KMS-11 (cell line): ENCODE measurements around the gene TBC1D2B.

Experiments used
- H2AFZ ChIP-seq: fragments of 200-600 bp; sonication (generic); 2 replicates; pipeline ENCODE4 v1.6.1; 2016; ENCODE audit warnings: antibody characterized with exemption, mixed run types, low read depth
- H3K27ac ChIP-seq: fragments of 200-600 bp; sonication (generic); 2 replicates; pipeline ENCODE4 v1.6.1; 2016; ENCODE audit warnings: mild to moderate bottlenecking, mixed run types
- H3K27me3 ChIP-seq: fragments of 200-600 bp; sonication (generic); 2 replicates; pipeline ENCODE4 v1.6.1; 2017; ENCODE audit warnings: mild to moderate bottlenecking, low read depth, mixed run types, moderate library complexity; ENCODE audit not compliant: insufficient read depth
- H3K36me3 ChIP-seq: fragments of 200-600 bp; sonication (generic); 2 replicates; pipeline ENCODE4 v1.6.1; 2017; ENCODE audit warnings: mild to moderate bottlenecking, mixed run types; ENCODE audit not compliant: insufficient read depth
- H3K4me1 ChIP-seq: fragments of 200-600 bp; sonication (generic); 2 replicates; pipeline ENCODE4 v1.6.1; 2016; ENCODE audit warnings: mild to moderate bottlenecking, low read depth, mixed run types; ENCODE audit not compliant: poor library complexity, severe bottlenecking
- H3K4me2 ChIP-seq: fragments of 200-600 bp; sonication (generic); 2 replicates; pipeline ENCODE4 v1.7.0; 2016; ENCODE audit warnings: mild to moderate bottlenecking, mixed run types
- H3K4me3 ChIP-seq: fragments of 200-600 bp; sonication (generic); IDR thresholded peaks from 2 replicates; pipeline ENCODE4 v1.6.1; 2017; ENCODE audit warnings: low read depth, low read length, mixed read lengths; ENCODE audit not compliant: insufficient read depth
- H3K79me2 ChIP-seq: fragments of 200-600 bp; sonication (generic); 2 replicates; pipeline ENCODE4 v1.6.1; 2016; ENCODE audit warnings: low read depth, mixed run types; ENCODE audit not compliant: insufficient read depth
- H3K9ac ChIP-seq: fragments of 200-600 bp; sonication (generic); 2 replicates; pipeline ENCODE4 v1.6.1; 2016; ENCODE audit warnings: mild to moderate bottlenecking, mixed run types
- H4K20me1 ChIP-seq: fragments of 200-600 bp; sonication (generic); 2 replicates; pipeline ENCODE4 v1.6.1; 2016; ENCODE audit warnings: mild to moderate bottlenecking, mixed run types; ENCODE audit not compliant: insufficient read depth
- CTCF ChIP-seq: fragments of 200-600 bp; sonication (generic); conservative IDR thresholded peaks from 2 replicates; pipeline ENCODE4 v1.6.1; 2017; ENCODE audit warnings: low read depth, mild to moderate bottlenecking, antibody characterized with exemption, low read length, moderate library complexity, mixed read lengths

TBC1D2B gene

GRCh38 chr15:78054518-78054917 is 23.0 kb downstream of the TBC1D2B start:
- Histone ChIP-seq H4K20me1 (no peaks in the 10 kb centered on the region), H3K36me3 (no peaks in the 10 kb centered on the region), H3K27ac (no peak overlapping the region), H3K4me1 (peaks cover 70% of the 10 kb centered on the region), H3K4me3 (no peak overlapping the region), H3K4me2 (no peak overlapping the region), H3K27me3 (no peaks in the 10 kb centered on the region), H2AFZ (no peak overlapping the region), H3K9ac (no peak overlapping the region), H3K79me2 (peaks cover 39% of the 10 kb centered on the region; the same call in 1 of the 2 replicates)
- no peak for TF ChIP-seq CTCF

GRCh38 chr15:78052545-78052944 is 25.0 kb downstream of the TBC1D2B start:
- H2AFZ ChIP-seq = no peak overlapping the region
- H3K27me3 ChIP-seq = no peaks in the 10 kb centered on the region
- no peaks in the 10 kb centered on the region for H4K20me1 ChIP-seq
- H3K4me1 ChIP-seq = peaks cover 80% of the 10 kb centered on the region
- H3K36me3 ChIP-seq = no peaks in the 10 kb centered on the region
- peaks cover 21% of the 10 kb centered on the region; the same call in 1 of the 2 replicates for H3K79me2 ChIP-seq
- no peak overlapping the region for H3K4me3 ChIP-seq
- TF ChIP-seq CTCF = no peak
- no peak overlapping the region for H3K4me2 ChIP-seq
- H3K9ac ChIP-seq = no peak overlapping the region
- no peak overlapping the region for H3K27ac ChIP-seq

- TF ChIP-seq CTCF = no peak
- H3K4me3 ChIP-seq = no peak overlapping the region
- no peak overlapping the region for H3K27ac ChIP-seq
- no peaks in the 10 kb centered on the region for H3K36me3 ChIP-seq
- no peak overlapping the region for H3K4me2 ChIP-seq
- H3K9ac ChIP-seq = no peak overlapping the region
- no peak overlapping the region for H2AFZ ChIP-seq
- peaks cover 80% of the 10 kb centered on the region for H3K4me1 ChIP-seq
- H3K79me2 ChIP-seq = peaks cover 16% of the 10 kb centered on the region; the same call in 1 of the 2 replicates
- no peaks in the 10 kb centered on the region for H4K20me1 ChIP-seq
- H3K27me3 ChIP-seq = no peaks in the 10 kb centered on the region
Observed at GRCh38 chr15:78052001-78052401, 25.5 kb downstream of the TBC1D2B start.

GRCh38 chr15:78051596-78051995 is 25.9 kb downstream of the TBC1D2B start:
- H3K27ac ChIP-seq = no peak overlapping the region
- H3K4me1 ChIP-seq = peaks cover 80% of the 10 kb centered on the region
- no peaks in the 10 kb centered on the region for H3K27me3 ChIP-seq
- H3K9ac ChIP-seq = no peak overlapping the region
- no peak for TF ChIP-seq CTCF
- H4K20me1 ChIP-seq = no peaks in the 10 kb centered on the region
- no peak overlapping the region for H2AFZ ChIP-seq
- H3K79me2 ChIP-seq = peaks cover 16% of the 10 kb centered on the region; the same call in 1 of the 2 replicates
- no peaks in the 10 kb centered on the region for H3K36me3 ChIP-seq
- H3K4me2 ChIP-seq = no peak overlapping the region
- no peak overlapping the region for H3K4me3 ChIP-seq

GRCh38 chr15:78050826-78051225 is 26.7 kb downstream of the TBC1D2B start:
- no peaks in the 10 kb centered on the region for H3K27me3 ChIP-seq
- H3K4me3 ChIP-seq = no peak overlapping the region
- H3K4me1 ChIP-seq = peaks cover 80% of the 10 kb centered on the region

More at GRCh38 chr15:78050826-78051225, 26.7 kb downstream of the TBC1D2B start:
- no peaks in the 10 kb centered on the region for H4K20me1 ChIP-seq
- H3K27ac ChIP-seq = no peak overlapping the region
- H3K36me3 ChIP-seq = no peaks in the 10 kb centered on the region
- no peak overlapping the region for H3K4me2 ChIP-seq
- no peak overlapping the region for H3K9ac ChIP-seq
- H3K79me2 ChIP-seq = peaks cover 12% of the 10 kb centered on the region; the same call in 1 of the 2 replicates
- H2AFZ ChIP-seq = no peak overlapping the region
- no peak for TF ChIP-seq CTCF
